GM19324 (cell line): ENCODE data around the gene ANKMY1.

Experiments used
- ATAC-seq: cut with Tn5 transposase; IDR thresholded peaks from one replicate; pipeline ENCODE4 v1.9.1; 2021; ENCODE audit warnings: mild to moderate bottlenecking, moderate library complexity; ENCODE audit not compliant: unreplicated experiment, low FRiP score

The ANKMY1 gene

GRCh38 chr2:240431271-240431660 lies 126.5 kb downstream of the ANKMY1 start:
- ATAC-seq: no peak

- no peak for ATAC-seq
Measured at GRCh38 chr2:240430595-240430994, 127.2 kb downstream of the ANKMY1 start.

- ATAC-seq: no peak
Measured at GRCh38 chr2:240429872-240430491, 127.8 kb downstream of the ANKMY1 start.
